B cell (primary cell): ENCODE measurements around the gene CLDND2. TPM values are rescaled to one million over a fixed set of nuclear protein-coding genes. Genes with fewer than 3 reads are reported as not detected.

Experiments
- ATAC-seq: fragments of 200-7000 bp; cut with Tn5 transposase; one replicate; pipeline ENCODE4 v1.10.0; 2021; ENCODE audit warnings: low read depth, mild to moderate bottlenecking, moderate number of reproducible peaks, moderate library complexity
- CTCF ChIA-PET: fragments of 350-600 bp; sonication (Branson Sonifier 250); formaldehyde crosslinking; loops from one replicate; lab custom pipeline; 2021; ENCODE audit warnings: antibody characterized with exemption, inconsistent platforms; lab: Charles Lee
- POLR2A ChIA-PET: fragments of 350-600 bp; sonication (Branson Sonifier 250); formaldehyde crosslinking; loops from one replicate; lab custom pipeline; 2021; ENCODE audit warnings: antibody characterized with exemption; lab: Charles Lee
- DNase-seq: peaks from one replicate; pipeline ENCODE4 v3.0.0; 2013
- H2AFZ ChIP-seq: 2 replicates; pipeline ENCODE4 v1.6.1; 2012; ENCODE audit warnings: mild to moderate bottlenecking, low read depth, low read length; ENCODE audit not compliant: insufficient read depth, poor library complexity, severe bottlenecking
- H3K27ac ChIP-seq, 2 donors: 1 replicate in 1 of 2; 2 replicates in 1 of 2; pipeline ENCODE4 v1.5.1; 2012 to 2013; ENCODE audit warnings: low read length in 2 of 2, mild to moderate bottlenecking in 2 of 2, moderate library complexity in 1 of 2
- H3K27me3 ChIP-seq, 4 experiments: fragments of 200-600 bp in 1 of 4; sonication (generic) in 1 of 4; replicated peaks in 1 of 4; 1 replicate in 2 of 4; 2 replicates in 2 of 4; pipeline versions ENCODE4 v1.6.1 to v1.7.0; 2013 to 2016; ENCODE audit warnings: low read length in 3 of 4, mild to moderate bottlenecking in 2 of 4, mixed read lengths in 1 of 4, moderate library complexity in 1 of 4; ENCODE audit not compliant: insufficient read depth in 4 of 4, control insufficient read depth in 3 of 4; ENCODE audit errors: control extremely low read depth in 1 of 4
- H3K36me3 ChIP-seq, 2 experiments: replicated peaks in 1 of 2; 1 replicate in 1 of 2; 2 replicates in 1 of 2; pipeline versions ENCODE4 v1.6.1 to v1.7.1; 2013; ENCODE audit warnings: low read length in 1 of 2; ENCODE audit not compliant: insufficient read depth in 2 of 2, control insufficient read depth in 1 of 2; ENCODE audit errors: control extremely low read depth in 1 of 2, extremely low read depth in 1 of 2
- H3K4me1 ChIP-seq, 2 donors: fragments of 200-600 bp in 1 of 2; sonication (generic) in 1 of 2; 1 replicate in 1 of 2; 2 replicates in 1 of 2; pipeline versions ENCODE4 v1.5.1 to v1.6.1; 2013 to 2017; ENCODE audit warnings: low read length in 2 of 2; ENCODE audit not compliant: control insufficient read depth in 2 of 2, insufficient read depth in 2 of 2
- H3K4me2 ChIP-seq: replicated peaks from 2 replicates; pipeline ENCODE3; 2012; ENCODE audit warnings: mild to moderate bottlenecking, low read depth, low read length; ENCODE audit not compliant: poor library complexity, severe bottlenecking
- H3K4me3 ChIP-seq, 5 experiments: fragments of 200-600 bp in 1 of 5; sonication (generic) in 1 of 5; 1 replicate in 3 of 5; 2 replicates in 2 of 5; pipeline versions ENCODE4 v1.5.1 to v1.7.0; 2011 to 2016; ENCODE audit warnings: low read length in 4 of 5, mild to moderate bottlenecking in 4 of 5, low read depth in 2 of 5, control low read depth in 1 of 5, moderate library complexity in 1 of 5; ENCODE audit not compliant: insufficient read depth in 1 of 5; ENCODE audit errors: control extremely low read depth in 1 of 5, extremely low read depth in 1 of 5
- H3K79me2 ChIP-seq: fragments of 200-600 bp; sonication (generic); one replicate; pipeline ENCODE4 v1.6.0; 2016; ENCODE audit warnings: low read length; ENCODE audit not compliant: control insufficient read depth, insufficient read depth
- H3K9ac ChIP-seq: fragments of 200-600 bp; sonication (generic); 2 replicates; pipeline ENCODE4 v1.6.1; 2017; ENCODE audit warnings: mild to moderate bottlenecking, low read length, moderate library complexity
- H3K9me3 ChIP-seq, 3 donors: one replicate each; pipeline versions ENCODE4 v1.6.1 to v1.7.1; 2013; ENCODE audit warnings: low read length in 2 of 3; ENCODE audit not compliant: control insufficient read depth in 2 of 3, insufficient read depth in 1 of 3; ENCODE audit errors: control extremely low read depth in 1 of 3
- H4K20me1 ChIP-seq: 2 replicates; pipeline ENCODE4 v1.6.0; 2012; ENCODE audit warnings: mild to moderate bottlenecking, low read length; ENCODE audit not compliant: insufficient read depth, control insufficient read depth, poor library complexity, severe bottlenecking
- H3K27ac Mint-ChIP-seq: one replicate; pipeline ENCODE4 v1.8.0; 2021; ENCODE audit warnings: mixed read lengths
- H3K27me3 Mint-ChIP-seq: one replicate; pipeline ENCODE4 v1.8.0; 2021; ENCODE audit warnings: mixed read lengths
- H3K4me1 Mint-ChIP-seq: one replicate; pipeline ENCODE4 v1.8.0; 2021; ENCODE audit warnings: mixed read lengths
- H3K4me3 Mint-ChIP-seq: one replicate; pipeline ENCODE4 v1.8.0; 2021; ENCODE audit warnings: mixed read lengths
- H3K9me3 Mint-ChIP-seq: one replicate; pipeline ENCODE4 v1.8.0; 2022; ENCODE audit warnings: mixed read lengths; ENCODE audit not compliant: insufficient read depth
- CTCF ChIP-seq: fragments of 200-600 bp; IDR thresholded peaks from one replicate; pipeline ENCODE4 v1.8.0; 2022; ENCODE audit warnings: antibody characterized with exemption, mild to moderate bottlenecking
- EZH2 ChIP-seq: IDR thresholded peaks from 2 replicates; pipeline ENCODE4 v1.6.1; 2012; ENCODE audit warnings: borderline replicate concordance, low read depth, mild to moderate bottlenecking, moderate library complexity, low read length; ENCODE audit not compliant: insufficient read depth, poor library complexity, severe bottlenecking
- WGBS: methylation state at CpG from one replicate; pipeline ENCODE4 v1.1.5; 2013; ENCODE audit warnings: missing lambda C conversion rate; ENCODE audit not compliant: insufficient coverage; 5-methylcytosine and 5-hydroxymethylcytosine counted together
- intact Hi-C: fragments of 100-400 bp; cut with micrococcal nuclease; formaldehyde crosslinking; loops from one replicate; pipeline ENCODE4 v1.10.0; 2022
- polyA plus RNA-seq: library from polyadenylated mRNA; depleted of rRNA; stranded (reverse); fragments of >200 nt; gene quantifications from 2 replicates; pipeline ENCODE4 v1.2.3, GENCODE V29; 2012
- total RNA-seq, 2 donors: library from RNA; stranded (reverse); fragments of 120-200 nt in 1 of 2; gene quantifications; 1 replicate in 1 of 2; 2 replicates in 1 of 2; pipeline versions ENCODE4 v1.2.3 to v1.2.4, GENCODE V29; 2013 to 2022

Gene CLDND2
- total and polyA plus RNA-seq, 2 donors (not counting 1 experiment from before 2014, with no cell fraction given), result 1.9 TPM; not detected in 1

GRCh38 chr19:51339687-51340656 is 28.8 kb downstream of the CLDND2 start:
- no peaks in the 10 kb centered on the region for H3K27me3 Mint-ChIP-seq
- no peaks in the 10 kb centered on the region for H3K36me3 ChIP-seq
- peak overlapping the region; percentile 77 for H2AFZ ChIP-seq
- ATAC-seq (peak; percentile 82), DNase-seq (peak; percentile 94)
- CTCF ChIA-PET, result interaction anchor here (0.6 to 7.0 kb wide), 20 partner anchors 17 to 438 kb away, joined by 3 to 70 read pairs (median 5); partner anchors contain the start of gene SIGLEC10
- POLR2A ChIA-PET, result interaction anchor here (0.7 to 2.0 kb wide), 4 partner anchors 26 to 78 kb away, joined by 7 to 11 read pairs (median 10); partner anchors contain the start of gene SIGLEC10
- intact Hi-C loops, result loop anchor here (1.0 to 2.0 kb wide), 11 partner anchors 27 to 363 kb away; partner anchors contain the start of genes CTU1, SIGLEC10 and ZNF175
- H3K4me3 Mint-ChIP-seq, result peak overlapping the region; percentile 97
- H3K4me1 Mint-ChIP-seq, result peaks cover 47% of the 10 kb centered on the region
- H3K4me3 ChIP-seq, result peak overlapping the region; percentile 11 to 77 (median 58)
- TF ChIP-seq EZH2 (no peak), CTCF (peak; percentile 22)
- peak overlapping the region; percentile 80 for H3K4me2 ChIP-seq
- peak overlapping the region; percentile 50 to 64 for H3K27ac ChIP-seq
- peak overlapping the region; percentile 86 for H3K27ac Mint-ChIP-seq
- no peaks in the 10 kb centered on the region for H3K9me3 Mint-ChIP-seq
- no peaks in the 10 kb centered on the region for H3K27me3 ChIP-seq
- H4K20me1 ChIP-seq, result no peaks in the 10 kb centered on the region
- no peaks in the 10 kb centered on the region for H3K79me2 ChIP-seq
- peak overlapping the region; percentile 65 for H3K9ac ChIP-seq
- WGBS, result 3% methylated on average over 102 of the region's 107 CpGs
- no peaks in the 10 kb centered on the region for H3K9me3 ChIP-seq
- peaks cover 35 to 54% of the 10 kb centered on the region in 2 donors for H3K4me1 ChIP-seq
